ENCODE results near the gene HDAC4.

Gene HDAC4

GRCh38 chr2:239378918-239379640 is 21.7 kb downstream of the HDAC4 start:
- Histone ChIP-seq H3K27me3 (no peaks in the 10 kb centered on the region), H3K4me1 (ENCODE audit: control insufficient read depth in 1 of 2, insufficient read depth in 1 of 2, low read depth in 1 of 2, low read length in 1 of 2) (peaks cover 31 to 37% of the 10 kb centered on the region in 2 experiments), H3K36me3 (peaks cover 18% of the 10 kb centered on the region), H3K27ac (peak overlapping the region; percentile 59), H3K4me3 (ENCODE audit: low read depth in 1 of 2, low read length in 1 of 2) (no peak overlapping the region), H3K9me3 (no peaks in the 10 kb centered on the region)
- no peak for TF ChIP-seq CTCF (IDR thresholded peaks at IDR 0.05)

GRCh38 chr2:239378021-239378917 is 22.6 kb downstream of the HDAC4 start:
- H3K4me1 ChIP-seq (ENCODE audit: control insufficient read depth in 1 of 2, insufficient read depth in 1 of 2, low read depth in 1 of 2, low read length in 1 of 2) = peaks cover 25 to 32% of the 10 kb centered on the region in 2 experiments
- peak overlapping the region; percentile 59 for H3K27ac ChIP-seq
- no peaks in the 10 kb centered on the region for H3K27me3 ChIP-seq
- no peaks in the 10 kb centered on the region for H3K9me3 ChIP-seq
- no peak overlapping the region for H3K4me3 ChIP-seq (ENCODE audit: low read depth in 1 of 2, low read length in 1 of 2)
- peaks cover 18% of the 10 kb centered on the region for H3K36me3 ChIP-seq
- no peak for TF ChIP-seq CTCF (IDR thresholded peaks at IDR 0.05)

GRCh38 chr2:239377591-239377990 is 23.2 kb downstream of the HDAC4 start:
- Histone ChIP-seq H3K9me3 (no peaks in the 10 kb centered on the region), H3K27me3 (no peaks in the 10 kb centered on the region), H3K4me1 (ENCODE audit: control insufficient read depth in 1 of 2, insufficient read depth in 1 of 2, low read depth in 1 of 2, low read length in 1 of 2) (peaks cover 21 to 27% of the 10 kb centered on the region in 2 experiments), H3K4me3 (ENCODE audit: low read depth in 1 of 2, low read length in 1 of 2) (no peak overlapping the region), H3K27ac (no peak overlapping the region), H3K36me3 (peaks cover 18% of the 10 kb centered on the region)
- TF ChIP-seq CTCF (IDR thresholded peaks at IDR 0.05) = no peak

GRCh38 chr2:239376942-239377531 is 23.8 kb downstream of the HDAC4 start:
- H3K27ac ChIP-seq = no peak overlapping the region
- no peak overlapping the region for H3K4me3 ChIP-seq (ENCODE audit: low read depth in 1 of 2, low read length in 1 of 2)
- no peaks in the 10 kb centered on the region for H3K9me3 ChIP-seq
- no peak for TF ChIP-seq CTCF (IDR thresholded peaks at IDR 0.05)
- H3K27me3 ChIP-seq = no peaks in the 10 kb centered on the region
- H3K36me3 ChIP-seq = peaks cover 18% of the 10 kb centered on the region
- peaks cover 21 to 27% of the 10 kb centered on the region in 2 experiments for H3K4me1 ChIP-seq (ENCODE audit: control insufficient read depth in 1 of 2, insufficient read depth in 1 of 2, low read depth in 1 of 2, low read length in 1 of 2)

- Histone ChIP-seq H3K27me3 (no peaks in the 10 kb centered on the region), H3K9me3 (no peaks in the 10 kb centered on the region), H3K36me3 (peaks cover 18% of the 10 kb centered on the region), H3K27ac (no peak overlapping the region), H3K4me3 (ENCODE audit: low read depth in 1 of 2, low read length in 1 of 2) (no peak overlapping the region), H3K4me1 (ENCODE audit: control insufficient read depth in 1 of 2, insufficient read depth in 1 of 2, low read depth in 1 of 2, low read length in 1 of 2) (peaks cover 20 to 24% of the 10 kb centered on the region in 2 experiments)
- TF ChIP-seq CTCF (IDR thresholded peaks at IDR 0.05) = no peak
Observed at GRCh38 chr2:239376351-239376750, 24.5 kb downstream of the HDAC4 start.
